Heart right ventricle (tissue), 16 donors: Measurements from ENCODE around the gene PGA4. TPM values are rescaled to one million over a fixed set of nuclear protein-coding genes. Genes with fewer than 3 reads are reported as not detected.

Experiments used
- ATAC-seq, 8 donors: fragments of 200-7000 bp; cut with Tn5 transposase; one replicate each; pipeline ENCODE4 v1.9.1; 2020; ENCODE audit warnings: mild to moderate bottlenecking in 8 of 8, moderate library complexity in 8 of 8, moderate number of reproducible peaks in 1 of 8
- DNase-seq, 2 donors: peaks; one replicate each; pipeline ENCODE4 v3.0.0-alpha.2; 2020
- H3K27ac ChIP-seq, 10 donors: fragments of 200-600 bp; sonication (generic) in 2 of 10; one replicate each; pipeline versions ENCODE4 v1.5.0 to v1.8.0; 2020 to 2022; ENCODE audit warnings: mild to moderate bottlenecking in 3 of 10
- H3K27me3 ChIP-seq, 7 donors: fragments of 200-600 bp; one replicate each; pipeline ENCODE4 v1.8.0; 2021 to 2022; ENCODE audit warnings: mild to moderate bottlenecking in 2 of 7
- H3K36me3 ChIP-seq, 9 donors: fragments of 200-600 bp; sonication (generic) in 1 of 9; one replicate each; pipeline versions ENCODE4 v1.5.0 to v1.8.0; 2020 to 2022; ENCODE audit warnings: mild to moderate bottlenecking in 2 of 9
- H3K4me1 ChIP-seq, 9 donors: fragments of 200-600 bp; sonication (generic) in 1 of 9; one replicate each; pipeline versions ENCODE4 v1.5.0 to v1.8.0; 2020 to 2022; ENCODE audit warnings: mild to moderate bottlenecking in 4 of 9
- H3K4me3 ChIP-seq, 10 donors: fragments of 200-600 bp; sonication (generic) in 2 of 10; one replicate each; pipeline versions ENCODE4 v1.5.0 to v1.8.0; 2020 to 2022; ENCODE audit warnings: mild to moderate bottlenecking in 7 of 10, moderate library complexity in 2 of 10
- H3K9me3 ChIP-seq, 11 donors: fragments of 200-600 bp in 10 of 11; sonication (generic) in 2 of 11; one replicate each; pipeline versions ENCODE4 v1.5.0 to v1.8.0; 2013 to 2022; ENCODE audit warnings: mild to moderate bottlenecking in 2 of 11, control low read depth in 1 of 11, moderate library complexity in 1 of 11
- CTCF ChIP-seq, 9 donors: fragments of 200-600 bp; sonication (generic) in 2 of 9; IDR thresholded peaks; one replicate each; pipeline versions ENCODE4 v1.5.0 to v1.8.0; 2021 to 2022; ENCODE audit warnings: antibody characterized with exemption in 9 of 9, mild to moderate bottlenecking in 5 of 9, moderate library complexity in 1 of 9
- WGBS, 2 donors: extraction: QIAGEN DNeasy Blood & Tissue Kit; methylation state at CpG; one replicate each; pipeline ENCODE4 v1.1.7; 2013; ENCODE audit warnings: inconsistent platforms in 1 of 2; 5-methylcytosine and 5-hydroxymethylcytosine counted together
- intact Hi-C, 10 donors: fragments of 100-400 bp; cut with DNase I; formaldehyde crosslinking; loops; one replicate each; pipeline versions ENCODE4 v1.11.1 to v1.14.2; 2022
- polyA plus RNA-seq, 2 donors: library from polyadenylated mRNA; stranded (reverse); fragments of 200-250 nt; gene quantifications; one replicate each; pipeline ENCODE4 v1.2.3, GENCODE V29; 2013
- total RNA-seq, 10 donors: library from RNA; stranded (reverse); fragmentation: NEBNext Ultra II Directional in 3 of 10; extraction: Animal tissue kit (Norgen Biotek cat#: 25700) in 3 of 10; gene quantifications; one replicate each; pipeline versions ENCODE4 v1.2.1 to v1.2.4, GENCODE V29; 2021 to 2023
- donor health status: Arrhythmogenic right ventricular cardiomyopathy.
- donor health status: ischemic (EF 13 %, LVEDD 7.1; RV severe dilation, severe dysfunction).
- donor health status: healthy with polysubstance abuse.
- donor health status: DM: no; HTN: yes; CAD: no.
- donor health status: DM: no; HTN: no; CAD: no.
- donor health status: ischemic (EF 25% LVEDD 6.9; RV normal size, moderate dysfunction).
- donor health status: ischemic (EF 25% LVEDD 5.7; RV mildly dilated, moderate dysfunction).
- donor health status: healthy.
- donor health status: DM: yes; HTN: yes; CAD: no.
- donor health status: Ischemic cardiomyopathy.
- donor health status: ischemic (EF 35%, LVEDD 5.7; RV mildly dilated, moderate dysfunction).
- donor health status: nonischemic (EF 11% LVEDD 7.7; RV severe dilation, severe dysfunction).
- donor health status: DM: yes; HTN: yes; CAD: no.
- donor health status: PGD.
- donor health status: ischemic (EF 29% LVEDD 5.4; RV normal size, mild dysfunction).
- donor health status: nonischemic (EF 23%, LVEDD 6.1; RV moderate dilation, normal function).

Gene PGA4
- total and polyA plus RNA-seq, 12 donors = 0.76 to 2.6 (median 2.2) TPM; not detected in 8

GRCh38 chr11:61264371-61264770, 42.2 kb downstream of the PGA4 start:
- no peak overlapping the region for H3K27ac ChIP-seq
- no peak for ATAC-seq
- H3K4me1 ChIP-seq = no peaks in the 10 kb centered on the region
- H3K9me3 ChIP-seq = no peaks in the 10 kb centered on the region
- no peaks in the 10 kb centered on the region for H3K27me3 ChIP-seq
- intact Hi-C loops = no loop called here
- no peak for DNase-seq
- 92 to 94% methylated on average over 6 of the region's 6 CpGs for WGBS, 2 donors
- no peak overlapping the region for H3K4me3 ChIP-seq
- H3K36me3 ChIP-seq = no peaks in the 10 kb centered on the region
- no peak for TF ChIP-seq CTCF (IDR thresholded peaks at IDR 0.05)

GRCh38 chr11:61264795-61265194, 42.6 kb downstream of the PGA4 start:
- DNase-seq (no peak), ATAC-seq (no peak)
- Histone ChIP-seq H3K9me3 (no peaks in the 10 kb centered on the region), H3K27me3 (no peaks in the 10 kb centered on the region), H3K4me1 (no peaks in the 10 kb centered on the region), H3K36me3 (no peaks in the 10 kb centered on the region), H3K4me3 (no peak overlapping the region), H3K27ac (no peak overlapping the region)
- TF ChIP-seq CTCF (IDR thresholded peaks at IDR 0.05) = no peak
- WGBS, 2 donors = 94% methylated on average over 14 of the region's 14 CpGs
- intact Hi-C loops = no loop called here

- Histone ChIP-seq H3K27me3 (no peaks in the 10 kb centered on the region), H3K9me3 (no peaks in the 10 kb centered on the region), H3K36me3 (no peaks in the 10 kb centered on the region), H3K27ac (no peak overlapping the region), H3K4me3 (no peak overlapping the region), H3K4me1 (no peaks in the 10 kb centered on the region)
- 91 to 94% methylated on average over 14 of the region's 14 CpGs for WGBS, 2 donors
- intact Hi-C loops = no loop called here
- DNase-seq = no peak
- no peak for TF ChIP-seq CTCF (IDR thresholded peaks at IDR 0.05)
- ATAC-seq = no peak
Measured at GRCh38 chr11:61265357-61265756, 43.2 kb downstream of the PGA4 start.

- Histone ChIP-seq H3K36me3 (no peaks in the 10 kb centered on the region), H3K4me1 (no peaks in the 10 kb centered on the region), H3K4me3 (no peak overlapping the region), H3K27ac (no peak overlapping the region), H3K27me3 (no peaks in the 10 kb centered on the region), H3K9me3 (no peaks in the 10 kb centered on the region)
- TF ChIP-seq CTCF (IDR thresholded peaks at IDR 0.05) = no peak
- DNase-seq (no peak), ATAC-seq (no peak)
- intact Hi-C loops = no loop called here
- 84 to 88% methylated on average over 4 of the region's 4 CpGs for WGBS, 2 donors
Measured at GRCh38 chr11:61266602-61267001, 44.5 kb downstream of the PGA4 start.

- H3K4me1 ChIP-seq = no peaks in the 10 kb centered on the region
- H3K27ac ChIP-seq = no peak overlapping the region
- no peak overlapping the region for H3K4me3 ChIP-seq
- H3K9me3 ChIP-seq = no peaks in the 10 kb centered on the region
- intact Hi-C loops = no loop called here
- ATAC-seq = no peak
- no peak for DNase-seq
- 56 to 57% methylated on average over 6 of the region's 6 CpGs for WGBS, 2 donors
- TF ChIP-seq CTCF (IDR thresholded peaks at IDR 0.05) = no peak
- no peaks in the 10 kb centered on the region for H3K27me3 ChIP-seq
- no peaks in the 10 kb centered on the region for H3K36me3 ChIP-seq
Measured at GRCh38 chr11:61267437-61267841, 45.3 kb downstream of the PGA4 start.
